Stimulated activated CD8-positive, alpha-beta memory T cell treated with anti-CD3 and anti-CD28 coated beads, Interleukin-7, amount 100 ng/mL, for 24 hours (primary cell): ENCODE measurements around the gene PEAK3.

Experiments used
- DNase-seq: peaks from one replicate; pipeline ENCODE4 v3.0.0-alpha.2; 2020; ENCODE audit warnings: low read depth

Gene PEAK3

DNA sequence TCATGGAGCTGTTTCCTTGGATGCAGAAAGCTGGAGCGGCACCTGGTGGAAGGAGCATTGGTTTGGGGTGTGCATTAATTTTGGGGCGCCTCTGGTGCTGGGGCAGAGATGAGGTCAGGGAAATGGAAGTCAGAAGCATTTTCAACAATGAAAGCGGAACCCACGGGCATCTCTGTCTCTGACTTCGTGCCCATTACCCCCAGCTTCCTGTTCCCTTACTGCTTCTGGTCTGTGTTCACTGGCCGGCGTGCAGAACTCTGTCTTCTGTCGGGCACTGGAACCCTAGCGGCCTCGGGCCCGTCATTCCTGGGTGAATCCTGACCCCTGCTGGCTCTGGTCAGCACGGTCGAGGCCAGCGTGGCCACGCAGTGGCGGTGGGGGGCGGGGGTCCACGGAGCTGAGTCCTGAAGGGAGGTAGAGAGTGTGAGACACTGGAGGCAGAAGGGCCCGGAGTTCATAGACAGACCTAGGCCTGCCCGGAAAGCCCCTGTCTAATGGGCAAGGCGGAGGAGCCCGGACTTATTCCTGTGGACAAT, 33.9 kb upstream of the PEAK3 start:
- no peak for DNase-seq

DNA sequence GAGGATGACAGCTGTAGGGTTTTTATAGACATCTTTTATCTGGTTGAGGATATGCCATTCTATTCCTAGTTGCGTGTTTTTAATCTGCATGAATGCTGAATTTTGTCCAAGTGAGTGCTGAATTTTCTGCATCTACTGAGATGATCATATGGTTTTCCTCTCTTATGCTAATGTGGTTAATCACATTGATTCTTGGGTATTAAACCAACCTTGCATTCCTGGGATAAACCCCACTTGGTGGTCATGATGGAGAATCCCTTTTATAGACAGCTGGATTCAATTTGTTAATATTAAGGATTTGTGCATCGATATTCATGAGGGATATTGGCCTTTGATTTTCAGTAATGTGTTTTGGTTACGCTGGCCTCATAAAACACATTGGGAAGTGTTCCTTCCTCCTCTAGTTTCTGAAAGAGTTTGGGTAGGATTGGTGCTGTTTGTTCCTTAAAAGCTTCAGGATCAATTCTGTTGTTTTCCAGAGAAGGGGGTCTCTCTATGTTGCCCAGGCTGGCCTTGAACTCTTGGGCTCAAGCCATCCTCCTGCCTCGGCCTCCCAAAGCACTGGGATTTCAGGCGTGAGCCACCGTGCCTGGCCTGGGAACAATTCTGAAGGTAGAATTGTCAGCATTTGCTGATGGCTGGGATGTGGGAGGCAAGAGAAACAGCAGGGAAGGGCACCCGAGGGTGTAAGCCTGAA, 33.3 kb upstream of the PEAK3 start:
- no peak for DNase-seq

DNA sequence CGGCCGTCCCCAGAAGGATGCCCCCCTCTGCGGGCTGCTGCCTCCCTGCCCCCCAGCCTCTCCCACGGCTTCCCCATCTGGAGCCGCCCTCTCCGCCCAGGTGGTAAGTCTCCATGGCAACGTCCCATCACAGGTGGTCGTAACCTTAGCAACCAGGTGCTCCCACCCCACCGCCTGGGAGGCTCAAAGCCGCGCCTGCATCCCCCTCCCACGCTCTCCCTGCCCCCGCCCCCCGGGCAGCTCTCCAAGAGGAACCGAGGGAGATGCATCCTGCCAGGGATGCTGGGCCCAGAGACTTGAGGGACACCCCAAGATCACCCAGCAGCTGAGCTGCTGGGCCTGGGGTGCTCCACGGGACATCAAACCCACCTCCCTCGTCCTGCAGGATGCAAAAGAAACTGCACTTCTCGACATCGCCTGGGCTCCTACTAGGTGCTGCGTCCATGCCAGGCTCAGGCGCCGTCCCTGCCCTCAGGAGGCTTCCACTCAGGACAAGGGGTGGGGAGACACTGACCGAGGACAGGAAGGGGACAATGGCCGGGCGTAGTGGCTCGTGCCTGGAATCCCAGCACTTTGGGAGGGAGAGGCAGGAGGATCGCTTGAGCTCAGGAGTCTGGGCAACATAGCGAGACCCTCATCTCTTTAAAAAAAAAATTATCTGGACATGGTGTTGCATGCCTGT, 31.0 kb upstream of the PEAK3 start:
- no peak for DNase-seq

DNA sequence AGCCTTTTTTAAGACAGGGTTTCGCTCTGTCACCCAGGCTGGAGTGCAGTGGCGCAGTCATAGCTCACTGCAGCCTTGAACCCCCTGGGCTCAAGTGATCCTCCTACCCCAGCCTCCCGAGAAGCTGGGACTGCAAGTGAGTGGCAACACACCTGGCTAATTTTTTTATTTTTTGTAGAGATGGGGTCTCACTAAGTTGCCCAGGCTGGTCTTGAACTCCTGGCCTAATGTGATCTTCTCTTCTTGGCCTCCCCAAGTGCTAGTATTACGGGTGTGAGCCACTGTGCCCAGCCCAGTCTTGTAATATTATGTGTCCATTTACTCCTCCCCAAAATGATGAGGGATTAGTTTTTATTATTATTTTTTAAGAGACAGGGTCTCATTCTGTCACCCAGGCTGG, 29.1 kb upstream of the PEAK3 start:
- DNase-seq, result no peak

DNA sequence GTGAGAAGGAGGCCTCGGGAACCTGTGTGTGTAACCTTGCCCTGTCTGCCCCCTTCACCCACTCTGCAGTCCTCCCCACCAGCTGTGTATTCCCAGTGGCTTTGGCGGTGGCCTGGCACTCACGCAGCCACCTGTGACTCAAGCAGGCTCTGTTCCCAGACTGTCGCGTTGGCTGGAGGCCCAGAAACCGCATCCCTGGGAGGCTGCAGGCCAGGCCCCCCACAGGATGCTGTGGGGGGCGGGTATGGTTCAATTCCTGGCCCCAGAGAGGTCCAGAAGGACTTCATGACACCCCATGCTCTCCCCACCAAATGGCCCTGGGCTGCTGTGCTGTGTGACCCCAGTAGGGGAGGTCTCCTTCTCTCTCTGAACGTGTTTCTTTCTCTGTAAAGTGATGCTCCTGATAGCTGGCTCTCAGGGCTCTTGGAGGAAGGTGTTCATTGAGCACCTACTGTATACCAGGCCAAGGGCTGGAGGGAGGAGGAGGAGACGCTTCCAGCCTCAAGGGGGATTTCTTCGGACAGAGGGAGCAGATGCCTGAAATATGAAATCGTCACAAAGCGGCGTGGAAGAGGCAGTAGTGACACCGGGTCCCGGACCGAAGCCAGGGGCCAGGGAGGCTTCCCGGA, 27.9 kb upstream of the PEAK3 start:
- no peak for DNase-seq

DNA sequence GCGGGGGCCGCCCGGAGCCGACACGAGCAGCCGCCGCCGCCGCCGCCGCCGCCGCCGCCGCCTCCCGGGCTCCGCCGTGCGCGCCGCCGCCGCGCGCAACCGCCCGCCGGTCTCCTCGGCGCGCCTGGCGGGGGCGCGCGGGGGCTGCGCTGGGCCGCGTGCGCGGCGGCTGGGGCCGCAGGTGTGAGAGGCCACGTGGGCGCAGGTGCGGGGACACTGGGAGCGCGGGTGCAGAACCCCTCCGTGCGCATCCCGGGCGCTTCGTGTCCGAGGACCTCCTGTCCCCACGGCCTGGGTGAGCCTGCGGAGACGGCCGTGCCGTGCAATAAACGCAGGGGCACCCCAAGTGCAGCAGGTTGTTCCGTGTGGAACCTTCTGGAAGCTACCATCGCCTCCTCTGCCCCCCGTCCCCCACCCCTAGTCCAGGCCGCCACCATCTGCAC, 26.2 kb upstream of the PEAK3 start, which contains the start of gene LINGO3:
Gene LINGO3 (minus strand): TSS at position 41 of the 443 bp plus-strand sequence. CDS start 16,378 bp downstream, outside the sequence.
- no peak for DNase-seq

DNA sequence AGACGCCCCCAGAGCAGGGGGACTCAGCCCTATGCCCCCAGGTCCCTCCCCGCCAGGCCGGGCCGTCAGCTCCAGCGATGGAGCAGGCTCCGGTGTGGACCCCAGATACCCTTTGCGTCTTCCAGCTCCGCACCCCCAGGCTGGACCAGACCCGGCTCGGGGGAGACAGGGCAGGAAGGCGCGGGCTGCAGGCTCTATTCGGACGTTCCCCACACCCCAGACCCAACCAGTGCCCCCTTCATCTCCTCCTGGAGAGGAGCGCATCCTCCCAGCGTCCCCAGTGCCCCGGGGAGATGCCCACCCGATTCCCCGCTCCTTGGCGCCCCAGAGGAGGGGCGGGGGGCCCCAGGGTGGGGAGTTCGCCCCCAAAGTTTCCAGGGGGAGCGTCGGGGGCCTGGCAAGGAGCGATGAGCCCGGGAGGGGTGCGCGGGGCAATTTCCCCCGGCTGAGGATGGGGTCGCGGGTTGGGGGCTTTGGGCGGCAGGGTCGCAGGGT, 25.6 kb upstream of the PEAK3 start:
- DNase-seq, result no peak

DNA sequence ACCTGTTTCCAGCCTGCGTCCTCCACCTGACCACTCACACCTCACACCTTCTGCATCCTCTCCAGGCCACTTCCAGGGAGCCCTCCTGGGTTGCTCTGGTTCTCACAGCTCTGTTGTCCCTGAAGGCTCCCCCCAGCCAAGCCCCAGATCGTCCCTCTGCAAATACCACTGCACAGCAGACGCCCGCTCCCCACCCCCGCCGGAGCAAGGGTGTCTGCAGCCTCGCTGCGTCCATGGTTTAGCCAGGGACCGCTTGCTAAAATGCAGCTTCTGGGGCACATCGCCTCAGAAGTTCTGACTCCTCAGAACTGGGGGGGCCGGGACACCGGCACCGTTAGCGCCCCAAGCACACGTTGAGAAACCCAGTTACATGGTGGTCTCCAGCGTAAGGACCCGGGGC, 25.0 kb upstream of the PEAK3 start:
- DNase-seq, result no peak

DNA sequence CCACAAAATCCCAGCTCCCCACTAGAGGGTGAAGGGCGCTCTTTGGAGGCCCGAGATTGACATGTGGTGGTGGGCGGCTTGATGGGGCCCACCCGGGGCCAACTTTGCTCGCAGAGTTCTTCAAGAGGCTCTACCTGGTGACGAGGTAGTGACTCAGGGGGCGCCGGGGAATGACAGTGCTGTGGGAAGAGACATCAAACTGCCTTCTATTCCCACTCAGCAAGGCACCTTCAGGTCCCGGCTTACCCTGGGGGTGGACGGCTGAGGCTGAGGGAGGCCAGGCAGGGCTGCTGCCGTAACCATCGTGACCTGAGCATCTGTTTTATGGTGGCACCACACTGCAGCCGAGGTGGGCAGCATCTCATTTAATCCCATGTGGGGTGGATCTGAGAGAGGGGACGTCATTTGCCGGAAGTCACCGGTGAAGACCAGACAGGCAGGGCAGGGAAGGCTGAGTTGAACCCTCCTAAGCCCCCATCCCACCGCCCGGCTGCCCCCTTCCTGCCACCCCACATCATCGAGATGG, 24.4 kb upstream of the PEAK3 start:
- DNase-seq, result no peak

DNA sequence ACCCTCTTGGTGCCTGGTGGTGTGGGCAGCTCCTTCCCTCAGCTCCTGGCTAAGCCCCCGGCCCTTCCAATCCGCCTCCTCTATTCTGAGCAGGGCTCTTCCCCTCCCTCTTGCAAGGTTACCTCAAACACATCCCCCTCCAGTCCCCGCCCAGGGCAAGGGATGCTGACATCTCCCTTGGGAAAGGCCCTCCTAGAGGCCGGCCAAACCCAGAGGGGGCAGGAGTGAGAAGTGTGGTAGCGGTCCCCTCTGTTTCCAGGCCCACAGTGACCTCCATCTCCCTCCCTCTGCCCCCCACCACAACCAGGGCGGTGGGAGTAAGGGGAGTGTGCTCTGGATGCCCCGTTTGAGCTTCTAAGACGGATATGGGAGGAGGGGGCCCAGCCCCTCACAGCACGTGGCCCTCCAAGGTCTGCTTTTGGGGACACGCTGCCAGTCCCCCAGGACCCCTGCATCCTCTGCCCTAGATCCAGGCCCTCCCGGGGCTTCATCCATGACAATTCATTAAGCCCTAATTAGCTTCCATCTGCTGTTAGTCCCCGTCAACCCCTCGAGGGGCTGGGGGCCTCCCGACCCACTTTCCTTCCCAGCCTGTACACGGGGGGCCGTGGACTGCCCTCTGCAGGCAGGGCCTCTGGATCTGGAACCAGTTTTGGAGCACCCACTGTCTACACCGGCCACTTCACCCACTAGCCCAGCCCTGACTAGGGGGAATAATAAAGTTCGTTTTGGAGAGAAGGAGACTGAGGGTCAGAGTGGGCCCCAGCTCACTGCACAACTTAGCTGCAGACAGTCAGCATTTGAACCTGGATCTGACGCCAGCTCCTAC, 23.7 kb upstream of the PEAK3 start:
- no peak for DNase-seq

DNA sequence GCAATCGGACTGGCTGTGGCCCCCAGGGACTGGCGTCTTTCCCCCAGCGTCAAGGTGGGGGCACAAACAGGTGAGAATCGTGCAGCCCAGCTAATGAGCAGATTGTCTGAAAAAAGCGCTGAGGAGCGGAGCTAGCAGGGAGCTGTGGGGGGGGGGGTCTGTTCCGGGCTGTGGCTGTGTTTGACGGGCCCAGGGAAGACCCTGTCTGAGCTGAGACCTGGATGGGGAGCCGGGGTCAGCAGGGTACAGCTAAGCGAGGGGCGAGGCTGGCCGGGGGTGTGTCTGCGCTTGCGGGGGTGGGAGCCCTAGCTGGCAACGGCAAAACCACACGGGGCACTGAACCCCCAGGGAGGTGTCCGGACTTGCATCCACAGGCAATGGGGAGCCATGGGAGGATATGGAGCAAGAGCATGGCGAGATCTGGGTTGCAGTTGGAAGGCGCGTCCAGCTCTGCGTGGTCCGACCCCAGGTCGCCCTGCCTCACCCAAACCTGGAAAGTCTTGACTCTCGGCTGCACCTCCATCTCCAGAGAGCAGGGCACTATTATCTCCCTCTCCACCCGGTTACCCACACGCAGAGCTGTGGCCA, 21.3 kb upstream of the PEAK3 start:
- DNase-seq, result no peak

DNA sequence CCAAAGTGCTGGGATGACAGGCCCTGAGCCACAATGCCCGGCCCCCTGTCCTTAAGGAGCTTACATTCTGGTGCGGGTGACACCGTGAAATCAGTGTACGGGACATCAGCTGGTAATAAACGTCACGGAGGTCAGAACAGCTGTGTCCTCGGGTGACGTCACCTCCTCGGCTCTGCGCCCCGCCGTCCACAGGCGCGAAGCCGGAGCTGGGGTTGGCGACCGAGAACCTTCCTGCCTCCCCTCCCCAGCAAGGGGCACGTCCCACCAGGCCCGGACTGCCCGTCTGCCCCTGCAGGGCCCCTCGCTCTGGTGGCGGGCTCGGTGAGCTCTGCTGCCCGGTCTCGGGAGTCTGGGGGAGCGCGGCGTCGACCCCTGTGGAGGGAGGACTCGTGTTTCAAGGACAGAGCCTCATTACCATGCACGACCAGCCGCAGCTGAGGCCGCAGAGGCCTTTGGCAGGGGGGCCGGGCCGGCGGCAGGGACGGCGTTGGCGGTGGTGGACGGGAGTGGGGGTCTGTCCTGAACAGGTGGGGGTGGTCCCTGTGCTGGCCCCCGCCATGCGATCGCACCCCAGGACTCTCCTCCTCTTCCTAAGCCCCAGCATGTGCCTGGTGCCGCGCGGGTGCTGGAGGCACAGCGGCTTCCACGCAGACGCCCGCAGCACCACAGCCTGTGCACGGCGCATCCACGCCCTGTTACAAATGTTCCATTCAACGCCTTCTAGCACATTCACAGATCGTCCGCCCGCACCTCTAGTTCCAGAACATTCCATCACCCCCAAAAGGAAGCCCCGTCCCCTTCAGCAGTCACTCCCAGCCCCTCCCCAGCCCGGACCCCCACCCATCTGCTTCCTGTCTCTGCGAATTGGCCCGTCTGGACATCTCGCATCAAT, 20.6 kb upstream of the PEAK3 start:
- no peak for DNase-seq

DNA sequence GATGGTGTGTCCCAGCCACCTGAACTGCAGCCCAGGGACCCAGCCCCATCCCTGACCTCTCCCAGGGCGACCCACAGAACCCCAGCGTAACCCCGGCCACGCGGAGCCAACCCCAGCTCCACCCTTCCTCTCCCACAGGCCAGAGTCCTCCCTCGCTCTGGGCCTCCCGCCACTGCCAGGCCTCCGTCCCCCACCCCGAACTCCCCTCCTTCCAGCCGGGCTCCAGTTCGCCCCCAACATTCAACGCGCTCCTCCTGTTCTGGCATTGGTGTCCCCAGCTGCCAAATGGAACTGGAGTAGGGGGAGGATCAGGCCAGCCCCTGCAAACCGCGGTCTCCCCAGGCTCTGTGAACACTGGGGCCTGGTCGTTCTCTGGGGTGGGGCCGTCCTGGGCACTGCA, 18.6 kb upstream of the PEAK3 start:
- no peak for DNase-seq

DNA sequence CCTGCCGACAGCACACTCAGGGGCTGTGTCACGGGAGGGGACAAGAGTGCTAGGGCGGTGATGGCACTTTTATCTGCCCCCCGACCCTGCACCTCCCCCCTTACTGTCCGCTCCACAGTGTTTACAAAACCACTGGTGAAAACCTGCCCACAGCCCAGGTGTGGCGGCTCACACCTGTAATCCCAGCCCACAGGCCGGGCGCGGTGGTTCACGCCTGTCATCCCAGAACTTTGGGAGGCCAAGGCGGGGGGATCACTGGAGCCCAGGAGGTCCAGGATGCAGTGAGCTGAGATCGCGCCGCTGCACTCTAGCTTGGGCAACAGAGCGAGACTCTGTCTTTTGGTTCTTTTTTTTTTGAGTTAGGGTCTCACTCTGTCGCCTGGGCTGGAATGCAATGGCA, 14.2 kb upstream of the PEAK3 start:
- DNase-seq, result no peak

DNA sequence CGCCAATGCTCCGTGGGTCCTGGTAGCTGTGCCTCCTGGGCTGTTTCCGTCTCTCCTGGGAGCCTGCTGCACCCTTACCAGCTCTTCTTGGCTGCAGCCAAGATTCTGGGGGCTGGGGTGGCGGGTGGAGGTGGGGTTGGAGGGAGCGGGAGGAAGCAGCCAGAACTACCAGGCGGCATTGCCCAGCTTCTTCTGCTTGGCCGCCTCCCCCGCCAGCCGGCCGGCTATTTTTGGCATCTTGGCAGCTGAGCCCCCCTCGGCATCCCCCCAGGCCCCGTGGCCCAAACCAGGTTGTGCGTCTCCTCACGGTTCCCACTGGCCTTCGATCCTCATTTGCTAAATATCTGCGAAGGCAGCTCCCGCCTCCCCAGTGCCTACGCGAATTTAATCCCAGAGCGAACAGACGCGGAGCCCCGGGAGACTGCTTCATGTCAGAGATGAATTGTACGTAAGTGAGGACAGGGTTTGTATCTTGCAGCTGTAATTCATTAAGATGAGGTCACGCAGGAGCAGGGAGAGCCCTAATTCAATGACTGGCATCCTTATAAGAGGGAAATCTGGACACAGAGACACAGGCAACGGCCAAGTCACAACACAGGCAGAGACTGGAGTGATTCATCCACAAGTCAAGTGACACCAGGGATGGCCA, 12.8 kb upstream of the PEAK3 start:
- DNase-seq, result no peak

DNA sequence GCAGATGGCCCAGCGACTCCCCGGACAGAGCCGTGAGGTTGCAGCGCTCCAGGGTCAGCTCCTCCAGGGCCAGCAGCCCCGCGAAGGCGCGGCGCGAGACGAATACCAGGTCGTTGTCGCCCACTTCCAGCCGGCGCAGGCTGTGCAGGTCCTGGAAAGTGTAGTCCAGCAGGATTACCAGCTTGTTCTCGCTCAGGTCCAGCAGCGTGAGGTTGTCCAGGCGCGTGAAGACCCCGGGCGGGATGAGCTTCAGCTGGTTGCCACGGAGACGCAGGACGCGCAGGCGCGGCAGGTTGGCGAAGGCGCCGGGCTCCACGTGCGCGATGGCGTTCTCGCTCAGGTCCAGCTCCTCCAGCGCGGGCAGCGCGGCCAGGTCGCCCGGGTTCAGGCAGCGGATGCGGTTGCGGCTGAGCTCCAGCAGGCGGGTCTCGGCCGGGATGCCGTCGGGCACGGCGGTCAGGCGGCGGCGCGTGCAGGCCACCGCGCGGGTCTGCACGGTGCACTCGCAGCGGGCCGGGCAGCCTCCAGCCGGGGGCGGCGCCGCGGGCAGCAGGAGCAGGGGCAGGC, 9.3 kb upstream of the PEAK3 start:
- DNase-seq, result no peak

DNA sequence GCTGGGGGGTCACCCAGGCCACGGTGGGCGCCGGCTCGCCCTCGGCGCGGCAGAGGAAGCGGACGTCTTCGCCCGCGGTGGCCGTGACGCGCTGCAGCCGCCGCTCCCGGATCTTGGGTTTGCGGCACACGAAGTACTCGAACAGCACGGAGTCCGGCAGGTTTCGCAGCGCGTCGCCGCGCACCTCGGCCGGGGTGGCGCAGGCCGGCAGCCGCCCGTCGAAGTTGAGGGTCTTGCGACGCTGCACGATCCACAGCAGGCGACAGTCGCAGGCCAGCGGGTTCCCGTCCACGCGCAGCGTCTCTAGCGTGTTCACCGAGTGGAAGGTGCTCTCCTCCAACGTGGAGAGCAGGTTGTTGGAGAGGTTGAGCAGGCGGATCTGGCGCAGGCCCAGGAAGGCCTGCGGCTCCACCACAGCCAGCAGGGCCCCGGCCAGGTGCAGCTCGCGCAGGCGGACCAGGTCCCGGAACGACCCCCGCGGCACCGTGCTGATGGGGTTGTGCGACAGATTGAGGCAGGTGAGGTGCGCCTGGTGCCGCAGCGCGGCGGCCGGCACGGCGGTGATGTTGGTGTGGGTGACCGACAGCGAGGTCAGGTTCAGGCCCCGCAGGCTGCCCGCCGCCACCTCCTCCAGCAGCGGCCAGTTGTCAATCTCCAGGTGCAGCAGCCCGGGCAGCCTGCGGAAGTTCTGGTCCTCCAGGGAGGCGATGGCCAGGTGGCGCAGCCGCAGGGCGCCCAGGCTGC, 8.6 kb upstream of the PEAK3 start:
- DNase-seq, result no peak

DNA sequence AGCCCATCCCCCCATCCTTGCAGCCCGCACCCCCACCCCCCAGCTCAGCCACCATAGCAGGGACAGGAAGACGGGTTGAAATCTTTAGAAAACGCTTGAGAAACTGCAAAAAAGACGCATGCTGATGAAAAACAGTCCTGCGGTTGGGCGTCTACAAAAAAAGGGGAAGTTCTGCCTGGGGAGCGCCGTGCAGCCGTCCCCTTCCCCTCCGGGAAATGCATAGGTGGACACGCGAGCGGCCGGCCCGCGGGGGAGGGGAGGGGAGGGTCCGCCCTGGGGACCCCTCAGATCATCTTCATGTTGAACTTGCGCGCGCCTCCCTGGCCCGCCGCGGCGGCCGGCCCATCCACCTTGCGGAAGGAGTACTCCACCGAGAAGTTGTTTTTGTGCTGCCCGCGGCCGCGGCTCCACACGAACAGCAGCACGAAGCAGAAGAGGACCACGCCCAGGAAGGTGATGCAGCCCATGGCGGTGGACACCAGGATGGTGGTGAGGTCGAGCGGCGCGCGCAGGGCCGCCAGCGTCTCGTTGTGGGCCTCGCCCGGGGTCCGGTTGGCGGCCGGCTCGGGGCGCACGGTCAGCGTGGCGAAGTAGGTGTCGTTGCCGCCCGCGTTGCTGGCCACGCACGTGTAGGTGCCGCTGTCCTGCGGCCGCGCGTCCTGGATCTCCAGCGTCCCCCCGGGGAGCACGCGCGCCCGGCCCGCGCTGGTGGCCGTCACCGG, 7.9 kb upstream of the PEAK3 start:
- no peak for DNase-seq
